Lung microvascular endothelial cell (primary cell): Measurements from ENCODE around the gene MEGF6. TPM values are rescaled to one million over a fixed set of nuclear protein-coding genes. Genes with fewer than 3 reads are reported as not detected.

ENCODE experiments used
- DNase-seq, 2 donors: peaks; one replicate each; pipeline versions ENCODE4 v3.0.0 to v3.0.0-alpha.2; 2010; ENCODE audit warnings: low read depth in 2 of 2
- total RNA-seq: library from RNA; depleted of rRNA; stranded (reverse); fragments of >200 nt; gene quantifications from 2 replicates; pipeline ENCODE4 v1.2.1, GENCODE V29; 2014

The MEGF6 gene
- total RNA-seq, 1 donor from 2014 or later = 212 TPM

DNA sequence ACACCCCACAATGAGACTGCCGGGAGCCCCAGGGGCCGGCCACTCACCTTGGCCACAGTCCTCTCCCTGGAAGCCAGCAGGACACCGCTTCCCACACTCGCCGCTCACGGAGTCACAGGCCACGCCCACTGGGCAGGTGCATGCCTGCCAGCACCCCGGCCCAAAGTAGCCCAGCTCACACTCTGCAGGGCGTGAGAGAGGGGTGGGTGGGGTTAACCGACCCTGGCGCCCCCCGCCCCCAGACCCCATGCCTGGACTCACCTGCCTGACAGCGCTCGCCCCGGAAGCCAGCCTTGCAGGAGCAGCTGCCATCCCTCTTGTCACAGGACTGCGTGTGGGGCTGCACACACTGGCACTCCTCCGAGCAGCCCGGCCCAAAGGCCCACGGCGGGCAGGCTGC lies 106.1 kb downstream of the MEGF6 start:
- no peak for DNase-seq

GRCh38 chr1:3504822-3505153 lies 106.5 kb downstream of the MEGF6 start:
- DNase-seq = peak; percentile 31 to 48

GRCh38 chr1:3504151-3504821 lies 107.0 kb downstream of the MEGF6 start:
- DNase-seq = peak; percentile 94 to 98

GRCh38 chr1:3503525-3503886 lies 107.8 kb downstream of the MEGF6 start:
- no peak for DNase-seq

- DNase-seq = no peak
These were observed 108.4 kb downstream of the MEGF6 start for GRCh38 chr1:3502641-3503524.

DNA sequence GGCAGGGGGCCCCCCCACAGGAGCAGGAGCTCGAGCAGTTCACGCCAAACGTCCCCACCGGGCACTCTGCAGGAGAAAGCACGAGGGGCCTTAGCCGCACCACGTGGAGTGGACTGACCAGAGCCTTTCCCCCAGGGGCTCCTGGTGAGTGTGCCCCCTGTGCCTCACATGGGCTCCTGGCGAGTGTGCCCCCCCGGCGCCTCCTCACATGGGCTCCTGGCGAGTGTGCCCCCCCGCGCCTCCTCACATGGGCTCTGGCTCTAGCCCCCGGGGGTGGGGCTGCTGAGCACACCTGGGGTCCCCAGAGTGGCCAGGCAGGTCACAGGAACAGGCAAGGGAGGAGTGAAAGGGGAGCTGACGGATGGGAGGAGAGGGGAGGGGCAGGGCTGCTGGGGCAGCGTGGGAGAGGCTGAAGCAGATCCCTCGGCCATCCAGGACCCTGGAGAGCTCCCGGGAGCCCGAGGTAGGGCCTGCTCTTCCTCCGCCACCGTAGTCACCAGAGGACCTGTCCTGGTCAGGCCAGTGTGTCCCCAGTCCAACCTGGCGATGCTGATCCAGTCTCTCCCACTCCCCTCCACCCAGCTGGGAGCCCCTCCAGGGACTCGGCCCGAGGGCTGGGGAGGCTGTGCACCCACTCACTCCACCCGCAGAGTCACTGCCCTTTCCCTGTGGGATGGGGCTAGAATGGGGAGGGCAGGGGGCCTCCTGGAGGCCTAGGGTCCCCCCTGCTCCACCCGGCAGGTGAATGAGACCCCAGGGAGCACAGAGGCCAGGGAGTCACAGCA lies 109.3 kb downstream of the MEGF6 start:
- DNase-seq = peak; percentile 66

- no peak for DNase-seq
These were observed 109.9 kb downstream of the MEGF6 start for GRCh38 chr1:3501437-3501836.

DNA sequence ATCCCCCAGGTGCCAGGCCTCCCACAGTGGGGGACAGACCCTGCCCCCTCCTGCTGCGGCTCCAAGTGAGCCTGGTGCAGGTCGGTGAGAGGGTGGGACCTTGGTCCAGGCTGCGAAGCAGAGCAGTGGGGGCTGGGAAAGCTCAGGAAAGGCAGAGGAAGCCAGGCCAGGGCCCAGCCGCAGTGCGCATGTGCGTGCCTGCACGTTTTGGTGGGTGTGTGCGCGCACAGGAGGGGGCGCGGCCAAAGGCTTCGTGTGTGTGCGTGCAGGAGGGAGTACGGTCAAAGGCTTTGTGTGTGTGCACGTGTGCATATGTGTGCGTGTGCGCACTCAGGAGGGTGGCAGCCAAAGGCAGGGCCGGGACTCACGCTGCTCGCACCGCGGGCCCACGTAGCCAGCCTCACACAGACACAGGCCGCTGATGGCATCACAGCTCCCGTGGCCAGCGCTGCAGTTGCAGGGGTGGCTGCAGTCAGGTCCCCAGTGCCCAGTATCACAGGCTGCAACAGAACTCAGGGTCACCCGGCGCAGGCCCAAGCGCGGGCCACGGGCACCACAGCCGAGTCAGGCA lies 111.0 kb downstream of the MEGF6 start:
- no peak for DNase-seq

GRCh38 chr1:3499611-3500010 lies 111.7 kb downstream of the MEGF6 start:
- DNase-seq = no peak

GRCh38 chr1:3498986-3499385 lies 112.3 kb downstream of the MEGF6 start:
- DNase-seq = no peak

GRCh38 chr1:3498246-3498930 lies 112.9 kb downstream of the MEGF6 start:
- DNase-seq = no peak

DNA sequence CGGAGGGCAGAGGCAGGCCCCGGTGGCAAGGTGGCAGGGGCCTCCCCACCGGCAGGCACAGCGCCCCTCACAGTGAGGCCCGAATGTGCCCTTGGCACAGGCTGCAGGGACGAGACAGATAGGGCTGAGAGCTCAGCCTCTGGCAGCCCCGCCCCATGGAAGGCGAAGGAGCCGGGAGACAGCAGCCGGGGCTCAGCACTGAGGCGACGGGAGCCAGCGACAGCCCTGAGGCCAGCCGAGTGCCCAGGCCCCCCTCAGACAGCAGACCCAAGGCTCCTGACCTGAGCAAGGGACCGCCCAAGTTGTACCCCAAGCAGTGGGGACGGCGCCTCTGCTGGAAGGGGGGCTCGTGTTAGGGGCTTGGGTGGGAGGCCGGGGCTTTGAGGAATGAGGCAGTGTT lies 113.8 kb downstream of the MEGF6 start:
- no peak for DNase-seq

- no peak for DNase-seq
These were observed 114.4 kb downstream of the MEGF6 start for GRCh38 chr1:3496916-3497315.

- peak in 1 of 2 donors; percentile 43 for DNase-seq
These were observed 115.2 kb downstream of the MEGF6 start for GRCh38 chr1:3495776-3496745.

DNA sequence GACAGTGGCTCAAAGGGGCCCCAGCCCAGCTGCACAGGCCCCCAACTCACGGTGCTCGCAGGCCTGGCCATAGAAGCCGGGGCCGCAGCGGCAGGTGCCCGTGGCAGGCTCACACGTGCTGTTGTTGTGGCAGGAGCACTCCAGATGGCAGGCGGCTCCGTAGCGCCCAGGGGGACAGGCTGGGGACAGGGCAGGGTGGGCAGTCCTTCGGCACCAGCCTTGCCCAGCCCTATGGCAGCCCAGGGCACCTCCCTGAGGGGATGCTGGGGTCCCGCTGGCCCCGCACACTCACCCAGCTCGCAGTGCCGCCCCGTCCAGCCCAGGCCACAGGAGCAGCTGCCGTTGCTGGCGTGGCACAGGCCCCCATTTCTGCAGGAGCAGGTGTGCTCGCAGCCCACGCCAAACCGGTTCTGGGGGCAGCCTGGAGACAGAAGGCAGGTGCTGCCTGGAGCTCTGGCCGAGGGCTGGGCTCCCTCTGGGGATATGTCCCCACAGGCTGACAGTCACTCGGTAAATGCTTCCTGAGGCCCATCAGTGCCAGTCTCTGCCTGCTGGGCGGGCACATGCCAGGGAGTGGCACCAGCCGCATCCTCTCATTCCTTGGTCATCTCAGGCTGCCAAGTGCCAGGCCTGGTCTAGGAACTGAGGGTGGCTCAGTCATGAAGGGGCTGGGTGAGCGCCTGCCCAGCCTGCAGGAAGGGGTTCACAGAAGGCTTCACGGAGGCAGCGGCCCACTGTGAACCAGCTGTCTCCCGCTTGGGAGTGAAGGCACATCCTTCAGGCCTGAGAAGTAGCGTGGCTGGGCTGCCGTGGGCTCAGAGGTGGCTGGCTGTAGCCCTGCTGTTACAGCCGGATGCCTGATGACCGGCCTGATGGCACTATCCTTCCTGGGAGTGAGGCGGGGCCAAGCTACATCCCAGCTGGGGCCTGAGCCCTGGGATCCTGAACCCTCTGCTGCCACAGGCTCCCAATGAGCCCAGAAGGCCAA lies 116.7 kb downstream of the MEGF6 start:
- no peak for DNase-seq

- no peak for DNase-seq
These were observed 118.6 kb downstream of the MEGF6 start for GRCh38 chr1:3492545-3493246.

- peak; percentile 42 to 54 for DNase-seq
These were observed 119.7 kb downstream of the MEGF6 start for GRCh38 chr1:3491291-3492246.
